ENCODE measurements around the gene WFIKKN2.

Gene WFIKKN2

DNA sequence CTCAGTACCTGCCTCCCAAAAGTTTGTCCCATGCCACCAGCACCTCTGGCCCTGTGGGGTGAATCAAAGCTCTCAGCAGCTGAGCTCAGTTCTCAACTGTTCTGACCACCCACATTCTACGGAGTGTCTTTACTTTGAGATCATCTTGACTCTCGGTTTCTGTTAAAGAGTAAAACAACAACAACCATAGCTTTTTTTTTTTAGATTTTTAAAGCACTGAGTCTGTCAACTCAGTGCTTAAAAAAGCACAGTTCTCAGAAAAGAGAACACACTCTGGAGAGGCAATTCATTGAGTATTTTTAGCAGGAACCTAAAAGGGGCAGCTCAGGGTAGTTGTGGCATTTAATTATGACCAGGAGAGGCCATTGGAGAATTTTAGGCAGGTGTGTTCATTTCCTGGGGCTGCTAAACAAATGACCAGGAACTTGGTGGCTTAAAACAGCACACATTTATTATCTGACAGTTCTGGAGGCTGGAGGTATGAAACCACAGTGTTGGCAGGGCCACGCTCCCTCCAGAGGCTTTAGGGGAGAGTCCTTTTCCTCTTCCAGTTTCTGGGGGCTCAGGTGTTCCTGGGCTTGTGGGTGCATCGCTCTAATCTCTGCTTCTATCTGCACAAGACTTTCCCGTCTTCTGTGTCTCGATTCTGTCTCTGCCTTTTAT, 6.7 kb upstream of the WFIKKN2 start:
- Histone ChIP-seq H3K27ac (no peak overlapping the region), H3K4me3 (no peak overlapping the region), H3K27me3 (peaks cover 0 to 5% of the 10 kb centered on the region in 2 donors), H3K36me3 (no peaks in the 10 kb centered on the region), H3K9me3 (no peaks in the 10 kb centered on the region), H3K4me1 (peaks cover 0 to 25% (median 5%) of the 10 kb centered on the region in 4 donors)
- intact Hi-C loops (cut with DNase I; ENCODE audit: low total_unique reads), result no loop called here
- TF ChIP-seq, protein P1, sequence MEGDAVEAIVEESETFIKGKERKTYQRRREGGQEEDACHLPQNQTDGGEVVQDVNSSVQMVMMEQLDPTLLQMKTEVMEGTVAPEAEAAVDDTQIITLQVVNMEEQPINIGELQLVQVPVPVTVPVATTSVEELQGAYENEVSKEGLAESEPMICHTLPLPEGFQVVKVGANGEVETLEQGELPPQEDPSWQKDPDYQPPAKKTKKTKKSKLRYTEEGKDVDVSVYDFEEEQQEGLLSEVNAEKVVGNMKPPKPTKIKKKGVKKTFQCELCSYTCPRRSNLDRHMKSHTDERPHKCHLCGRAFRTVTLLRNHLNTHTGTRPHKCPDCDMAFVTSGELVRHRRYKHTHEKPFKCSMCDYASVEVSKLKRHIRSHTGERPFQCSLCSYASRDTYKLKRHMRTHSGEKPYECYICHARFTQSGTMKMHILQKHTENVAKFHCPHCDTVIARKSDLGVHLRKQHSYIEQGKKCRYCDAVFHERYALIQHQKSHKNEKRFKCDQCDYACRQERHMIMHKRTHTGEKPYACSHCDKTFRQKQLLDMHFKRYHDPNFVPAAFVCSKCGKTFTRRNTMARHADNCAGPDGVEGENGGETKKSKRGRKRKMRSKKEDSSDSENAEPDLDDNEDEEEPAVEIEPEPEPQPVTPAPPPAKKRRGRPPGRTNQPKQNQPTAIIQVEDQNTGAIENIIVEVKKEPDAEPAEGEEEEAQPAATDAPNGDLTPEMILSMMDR (IDR thresholded peaks at IDR 0.05), result no peak
- DNase-seq, result no peak

DNA sequence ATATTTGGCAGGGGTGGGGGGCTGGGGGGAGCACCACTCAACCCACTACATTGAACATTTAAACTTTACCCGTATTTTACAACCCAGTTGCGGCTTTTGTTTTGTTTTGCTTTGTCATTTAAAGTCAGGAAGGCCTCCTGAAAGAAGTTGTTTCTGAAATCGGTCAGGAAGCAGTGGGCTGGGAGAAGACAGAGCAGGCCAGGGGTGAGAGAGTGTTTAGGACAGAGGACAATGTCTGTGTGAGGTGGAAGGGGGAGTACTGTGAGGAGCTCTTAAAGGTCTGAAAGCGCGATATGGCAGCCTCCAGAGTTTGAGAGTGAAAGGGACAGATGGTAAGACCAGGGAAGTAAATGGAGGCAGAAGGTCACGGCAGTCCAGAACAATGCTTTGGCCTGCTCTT, 6.1 kb upstream of the WFIKKN2 start:
- H3K27ac ChIP-seq, result no peak overlapping the region
- H3K36me3 ChIP-seq, result no peaks in the 10 kb centered on the region
- peaks cover 0 to 5% of the 10 kb centered on the region in 2 donors for H3K27me3 ChIP-seq
- no peak overlapping the region for H3K4me3 ChIP-seq
- no peak for DNase-seq
- H3K4me1 ChIP-seq, result peaks cover 0 to 25% (median 5%) of the 10 kb centered on the region in 4 donors
- TF ChIP-seq, protein P1 (IDR thresholded peaks at IDR 0.05), result no peak
- no peaks in the 10 kb centered on the region for H3K9me3 ChIP-seq
- intact Hi-C loops (cut with DNase I; ENCODE audit: low total_unique reads), result no loop called here

DNA sequence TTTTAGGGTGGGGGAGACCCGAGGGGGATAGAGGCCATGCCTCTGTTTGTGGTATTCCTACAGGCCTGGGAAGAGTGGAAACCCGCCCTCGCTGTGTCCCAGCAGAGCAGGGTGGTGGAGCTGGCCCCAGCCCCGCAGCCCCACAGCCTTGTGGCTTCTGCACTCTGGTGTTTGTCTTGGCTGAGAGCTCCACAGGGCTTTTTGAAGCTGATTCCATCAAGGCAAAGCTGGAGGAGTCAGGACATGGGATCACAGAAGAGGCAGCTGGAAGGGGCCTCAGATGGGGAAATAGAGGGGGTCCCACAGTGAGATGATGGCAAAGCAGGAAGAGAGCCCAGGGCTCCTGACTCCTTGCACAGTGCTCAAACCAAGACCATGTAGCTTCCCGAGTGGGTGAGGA, 5.0 kb upstream of the WFIKKN2 start:
- no peak for DNase-seq
- TF ChIP-seq, protein P1 (IDR thresholded peaks at IDR 0.05), result no peak
- Histone ChIP-seq H3K4me1 (peaks cover 0 to 31% (median 11%) of the 10 kb centered on the region in 4 donors), H3K36me3 (no peaks in the 10 kb centered on the region), H3K27me3 (peaks cover 0 to 5% of the 10 kb centered on the region in 2 donors), H3K27ac (no peak overlapping the region), H3K4me3 (no peak overlapping the region), H3K9me3 (no peaks in the 10 kb centered on the region)
- intact Hi-C loops (cut with DNase I; ENCODE audit: low total_unique reads), result no loop called here

DNA sequence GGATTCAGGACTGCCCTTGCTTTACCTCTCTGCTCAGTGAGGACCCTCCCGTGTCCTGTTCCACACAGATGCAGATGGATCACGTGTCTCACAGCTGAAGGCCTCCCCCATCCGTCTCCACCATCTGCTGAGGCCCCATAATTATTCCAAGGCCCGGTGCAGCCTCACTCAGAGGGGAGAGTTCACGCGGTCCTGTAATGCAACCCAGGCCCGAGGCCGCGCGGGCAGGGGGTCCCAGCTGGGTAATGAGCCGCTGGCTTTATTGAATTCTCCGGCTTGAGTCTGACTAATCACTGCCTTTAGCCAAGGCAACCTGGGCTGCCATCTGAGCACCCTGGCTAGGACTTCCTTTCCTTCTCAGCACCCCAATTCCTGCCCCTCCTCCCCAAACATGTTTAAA, 4.4 kb upstream of the WFIKKN2 start:
- Histone ChIP-seq H3K27ac (no peak overlapping the region), H3K4me3 (no peak overlapping the region), H3K4me1 (peaks cover 0 to 35% (median 15%) of the 10 kb centered on the region in 4 donors), H3K9me3 (no peaks in the 10 kb centered on the region), H3K27me3 (peaks cover 0 to 10% of the 10 kb centered on the region in 2 donors), H3K36me3 (no peaks in the 10 kb centered on the region)
- DNase-seq, result no peak
- TF ChIP-seq, protein P1 (IDR thresholded peaks at IDR 0.05), result no peak
- intact Hi-C loops (cut with DNase I; ENCODE audit: low total_unique reads), result no loop called here

DNA sequence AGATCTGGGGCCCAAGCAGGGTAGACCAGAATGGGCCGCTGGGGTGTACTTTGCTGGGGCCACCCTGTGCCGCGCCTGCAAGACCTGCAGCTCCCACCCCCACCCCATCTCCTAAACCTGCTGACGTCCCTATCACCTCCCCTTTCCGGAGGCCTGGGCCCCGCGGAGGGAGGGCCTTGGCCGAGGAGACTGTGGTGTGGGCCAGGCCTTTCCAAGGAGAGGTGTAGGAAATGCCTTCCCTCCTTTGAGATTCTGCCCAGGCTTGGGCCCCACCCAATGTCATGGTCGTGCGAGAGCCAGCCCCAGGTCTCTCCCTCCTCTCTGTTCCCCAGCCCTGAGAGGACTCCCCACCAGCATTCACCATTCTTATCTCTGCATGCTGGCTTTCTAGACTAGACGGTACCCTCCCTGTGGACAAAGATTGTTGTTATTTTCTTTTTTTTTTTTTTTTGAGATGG, 3.9 kb upstream of the WFIKKN2 start:
- intact Hi-C loops (cut with DNase I; ENCODE audit: low total_unique reads), result no loop called here
- Histone ChIP-seq H3K27ac (no peak overlapping the region), H3K4me3 (no peak overlapping the region), H3K36me3 (no peaks in the 10 kb centered on the region), H3K27me3 (peaks cover 0 to 11% of the 10 kb centered on the region in 2 donors), H3K9me3 (no peaks in the 10 kb centered on the region), H3K4me1 (peaks cover 0 to 35% (median 15%) of the 10 kb centered on the region in 4 donors)
- TF ChIP-seq, protein P1 (IDR thresholded peaks at IDR 0.05), result no peak
- DNase-seq, result no peak
